Measurements from ENCODE around the gene ATP2B3. TPM values are rescaled to one million over a fixed set of nuclear protein-coding genes. Genes with fewer than 3 reads are reported as not detected.

The ATP2B3 gene
- polyA plus RNA-seq, 1 donor (not counting 4 experiments of a cell fraction or from before 2014, with no cell fraction given), result not detected

GRCh38 chrX:153608806-153609205, 91.4 kb downstream of the ATP2B3 start:
- no peak for FAIRE-seq
- Histone ChIP-seq H2AFZ (ENCODE audit: control insufficient read depth, low read length) (no peak overlapping the region), H3K9me3 (ENCODE audit: control insufficient read depth, low read depth, low read length) (no peaks in the 10 kb centered on the region), H3K4me2 (ENCODE audit: control insufficient read depth, extremely low read depth, insufficient read depth, low read depth, low read length) (no peak overlapping the region), H3K79me2 (ENCODE audit: control insufficient read depth, insufficient read depth, low read length) (no peaks in the 10 kb centered on the region), H3K36me3 (ENCODE audit: control insufficient read depth in 2 of 2, extremely low read depth in 1 of 2, insufficient read depth in 2 of 2, low read length in 2 of 2) (no peaks in the 10 kb centered on the region), H3K4me3 (ENCODE audit: control insufficient read depth in 2 of 3, extremely low read depth in 1 of 3, insufficient read depth in 2 of 3, low read depth in 1 of 3, low read length in 3 of 3) (no peak overlapping the region), H3K27me3 (ENCODE audit: control insufficient read depth, extremely low read depth, insufficient read depth, low read length) (no peaks in the 10 kb centered on the region), H4K20me1 (ENCODE audit: control insufficient read depth, extremely low read depth, insufficient read depth, low read length) (no peaks in the 10 kb centered on the region), H3K9me1 (ENCODE audit: control insufficient read depth, extremely low read depth, insufficient read depth, low read length) (no peaks in the 10 kb centered on the region), H3K4me1 (ENCODE audit: control insufficient read depth, extremely low read depth, insufficient read depth, low read length) (no peaks in the 10 kb centered on the region), H3K9ac (ENCODE audit: control insufficient read depth, extremely low read depth, insufficient read depth, low read length) (no peak overlapping the region), H3K27ac (ENCODE audit: control insufficient read depth, insufficient read depth, low read length) (no peak overlapping the region)
- dilution Hi-C loops (cut with MboI; ENCODE audit: extremely low pct_ligation_motif_present, low sequenced_read_pairs), result no loop called here
- no peak for DNase-seq (ENCODE audit: low read depth, low spot score)
- TF ChIP-seq EZH2 (IDR thresholded peaks at IDR 0.05; ENCODE audit: low read length), result no peak
- no peak for TF ChIP-seq CTCF (optimal IDR thresholded peaks at IDR 0.05 in 1 of 3, IDR thresholded peaks at IDR 0.05 in 1 of 3, conservative IDR thresholded peaks at IDR 0.05 in 1 of 3; ENCODE audit: extremely low read depth in 1 of 3, insufficient read depth in 2 of 3, low read length in 3 of 3)

DNA sequence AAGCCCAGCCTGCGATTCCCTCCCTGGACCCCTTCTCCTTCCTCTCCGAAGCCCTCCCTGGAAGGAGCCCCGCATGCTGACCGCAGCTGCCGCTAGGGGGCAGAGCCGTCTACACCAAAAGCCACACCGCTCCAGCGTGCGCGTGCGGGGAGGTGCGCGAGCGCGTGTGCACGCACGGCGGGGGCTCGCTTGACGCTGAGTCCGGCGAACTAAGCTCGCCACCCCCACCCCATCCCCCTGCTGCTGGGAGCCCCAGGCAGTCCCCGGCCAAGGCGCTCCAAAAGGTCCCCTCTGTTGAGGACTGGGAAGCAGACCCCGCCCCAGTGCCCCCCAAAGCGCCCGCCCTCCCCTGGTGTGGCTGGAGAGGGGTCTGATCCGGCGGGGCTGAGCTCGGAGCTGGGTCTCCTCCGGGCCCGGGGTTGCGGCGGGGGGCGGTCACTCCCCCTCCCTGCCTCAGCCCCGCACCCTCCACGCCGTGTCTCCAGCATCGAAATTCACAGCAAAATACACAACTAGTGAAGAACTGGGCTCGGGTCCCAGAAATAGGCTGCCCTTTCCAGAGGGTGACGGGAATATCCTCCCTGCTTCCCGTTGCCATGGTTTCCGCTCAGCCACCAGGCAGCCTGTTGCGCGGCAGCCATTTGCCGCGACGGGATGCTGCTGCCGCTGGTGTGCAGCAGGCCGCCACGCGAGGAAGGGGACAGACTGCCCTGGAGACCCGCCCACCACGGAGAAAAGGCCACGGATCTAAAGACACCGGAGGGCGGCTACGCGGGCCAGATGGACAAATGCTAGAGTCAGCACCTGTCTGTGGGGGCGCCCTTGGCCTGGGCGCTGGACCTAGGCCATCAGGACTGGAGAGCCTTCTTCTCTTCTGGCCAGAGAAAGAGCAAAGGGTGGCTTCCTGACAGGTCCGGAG, 92.7 kb downstream of the ATP2B3 start:
- no peak overlapping the region for H3K27ac ChIP-seq (ENCODE audit: control insufficient read depth, insufficient read depth, low read length)
- no peaks in the 10 kb centered on the region for H3K27me3 ChIP-seq (ENCODE audit: control insufficient read depth, extremely low read depth, insufficient read depth, low read length)
- H3K36me3 ChIP-seq (ENCODE audit: control insufficient read depth in 2 of 2, extremely low read depth in 1 of 2, insufficient read depth in 2 of 2, low read length in 2 of 2), result no peaks in the 10 kb centered on the region
- TF ChIP-seq CTCF (optimal IDR thresholded peaks at IDR 0.05 in 1 of 3, IDR thresholded peaks at IDR 0.05 in 1 of 3, conservative IDR thresholded peaks at IDR 0.05 in 1 of 3; ENCODE audit: extremely low read depth in 1 of 3, insufficient read depth in 2 of 3, low read length in 3 of 3) (peak; percentile 36 to 89 (median 81)), EZH2 (IDR thresholded peaks at IDR 0.05; ENCODE audit: low read length) (no peak)
- FAIRE-seq (no peak), DNase-seq (ENCODE audit: low read depth, low spot score) (no peak)
- dilution Hi-C loops (cut with MboI; ENCODE audit: extremely low pct_ligation_motif_present, low sequenced_read_pairs), result no loop called here
- H3K9me1 ChIP-seq (ENCODE audit: control insufficient read depth, extremely low read depth, insufficient read depth, low read length), result no peaks in the 10 kb centered on the region
- no peaks in the 10 kb centered on the region for H3K79me2 ChIP-seq (ENCODE audit: control insufficient read depth, insufficient read depth, low read length)
- no peaks in the 10 kb centered on the region for H3K9me3 ChIP-seq (ENCODE audit: control insufficient read depth, low read depth, low read length)
- no peaks in the 10 kb centered on the region for H4K20me1 ChIP-seq (ENCODE audit: control insufficient read depth, extremely low read depth, insufficient read depth, low read length)
- peak overlapping the region in 1 of 3 experiments; percentile 21 for H3K4me3 ChIP-seq (ENCODE audit: control insufficient read depth in 2 of 3, extremely low read depth in 1 of 3, insufficient read depth in 2 of 3, low read depth in 1 of 3, low read length in 3 of 3)
- no peaks in the 10 kb centered on the region for H3K4me1 ChIP-seq (ENCODE audit: control insufficient read depth, extremely low read depth, insufficient read depth, low read length)
- H3K9ac ChIP-seq (ENCODE audit: control insufficient read depth, extremely low read depth, insufficient read depth, low read length), result no peak overlapping the region
- H2AFZ ChIP-seq (ENCODE audit: control insufficient read depth, low read length), result no peak overlapping the region
- peak overlapping the region; percentile 2 for H3K4me2 ChIP-seq (ENCODE audit: control insufficient read depth, extremely low read depth, insufficient read depth, low read depth, low read length)

Measured in keratinocyte (primary cell).